ENCODE data around the gene MPHOSPH6. TPM values are rescaled to one million over a fixed set of nuclear protein-coding genes. Genes with fewer than 3 reads are reported as not detected.

MPHOSPH6 gene
- total RNA-seq, 1 experiment from 2014 or later: 40.4 TPM

GRCh38 chr16:82176204-82176603 is 6.2 kb upstream of the MPHOSPH6 start:
- TF ChIP-seq, protein P1, sequence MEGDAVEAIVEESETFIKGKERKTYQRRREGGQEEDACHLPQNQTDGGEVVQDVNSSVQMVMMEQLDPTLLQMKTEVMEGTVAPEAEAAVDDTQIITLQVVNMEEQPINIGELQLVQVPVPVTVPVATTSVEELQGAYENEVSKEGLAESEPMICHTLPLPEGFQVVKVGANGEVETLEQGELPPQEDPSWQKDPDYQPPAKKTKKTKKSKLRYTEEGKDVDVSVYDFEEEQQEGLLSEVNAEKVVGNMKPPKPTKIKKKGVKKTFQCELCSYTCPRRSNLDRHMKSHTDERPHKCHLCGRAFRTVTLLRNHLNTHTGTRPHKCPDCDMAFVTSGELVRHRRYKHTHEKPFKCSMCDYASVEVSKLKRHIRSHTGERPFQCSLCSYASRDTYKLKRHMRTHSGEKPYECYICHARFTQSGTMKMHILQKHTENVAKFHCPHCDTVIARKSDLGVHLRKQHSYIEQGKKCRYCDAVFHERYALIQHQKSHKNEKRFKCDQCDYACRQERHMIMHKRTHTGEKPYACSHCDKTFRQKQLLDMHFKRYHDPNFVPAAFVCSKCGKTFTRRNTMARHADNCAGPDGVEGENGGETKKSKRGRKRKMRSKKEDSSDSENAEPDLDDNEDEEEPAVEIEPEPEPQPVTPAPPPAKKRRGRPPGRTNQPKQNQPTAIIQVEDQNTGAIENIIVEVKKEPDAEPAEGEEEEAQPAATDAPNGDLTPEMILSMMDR (IDR thresholded peaks at IDR 0.05; ENCODE audit: unreplicated experiment): no peak
- H3K27ac Mint-ChIP-seq (ENCODE audit: unreplicated experiment): no peak overlapping the region
- intact Hi-C loops (cut with micrococcal nuclease; ENCODE audit: unreplicated experiment): no loop called here
- BruUV-seq (replicated peaks): no TSS peak
- CTCF ChIA-PET: no interaction called here
- no peaks in the 10 kb centered on the region for H3K36me3 Mint-ChIP-seq (ENCODE audit: insufficient read depth, unreplicated experiment)
- no peaks in the 10 kb centered on the region for H3K4me1 Mint-ChIP-seq (ENCODE audit: low read depth, unreplicated experiment)
- H3K27me3 Mint-ChIP-seq (ENCODE audit: unreplicated experiment): peaks cover 75% of the 10 kb centered on the region
- H3K4me3 Mint-ChIP-seq (ENCODE audit: low read depth, unreplicated experiment): no peak overlapping the region
- no peak for DNase-seq
- H3K9me3 Mint-ChIP-seq (ENCODE audit: low read depth, unreplicated experiment): no peaks in the 10 kb centered on the region

DNA sequence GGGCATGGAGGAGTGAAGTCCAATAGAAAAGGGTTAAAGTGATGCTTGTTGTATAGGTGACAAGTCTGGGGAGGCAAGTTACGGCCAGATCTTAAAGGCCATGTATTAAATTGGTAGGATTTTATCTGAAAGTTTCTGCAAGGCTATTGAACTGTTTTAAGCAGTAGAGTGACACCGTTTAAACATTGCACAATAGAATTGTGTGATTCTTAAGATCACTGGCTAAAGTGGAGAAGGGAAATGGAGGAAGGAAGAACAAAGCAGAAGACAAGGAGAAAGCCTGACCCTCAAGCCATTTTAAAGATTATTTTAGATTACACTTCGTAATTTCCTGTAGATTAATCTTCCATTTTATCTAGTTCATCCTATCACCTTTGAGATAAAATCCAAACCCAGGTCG is 5.6 kb upstream of the MPHOSPH6 start:
- intact Hi-C loops (cut with micrococcal nuclease; ENCODE audit: unreplicated experiment): no loop called here
- CTCF ChIA-PET: no interaction called here
- Mint-ChIP-seq H3K27me3 (ENCODE audit: unreplicated experiment) (peaks cover 76% of the 10 kb centered on the region), H3K27ac (ENCODE audit: unreplicated experiment) (no peak overlapping the region), H3K4me3 (ENCODE audit: low read depth, unreplicated experiment) (no peak overlapping the region), H3K36me3 (ENCODE audit: insufficient read depth, unreplicated experiment) (peaks cover 1% of the 10 kb centered on the region), H3K4me1 (ENCODE audit: low read depth, unreplicated experiment) (no peaks in the 10 kb centered on the region), H3K9me3 (ENCODE audit: low read depth, unreplicated experiment) (no peaks in the 10 kb centered on the region)
- no peak for DNase-seq
- no TSS peak for BruUV-seq (replicated peaks)
- TF ChIP-seq, protein P1 (IDR thresholded peaks at IDR 0.05; ENCODE audit: unreplicated experiment): no peak

DNA sequence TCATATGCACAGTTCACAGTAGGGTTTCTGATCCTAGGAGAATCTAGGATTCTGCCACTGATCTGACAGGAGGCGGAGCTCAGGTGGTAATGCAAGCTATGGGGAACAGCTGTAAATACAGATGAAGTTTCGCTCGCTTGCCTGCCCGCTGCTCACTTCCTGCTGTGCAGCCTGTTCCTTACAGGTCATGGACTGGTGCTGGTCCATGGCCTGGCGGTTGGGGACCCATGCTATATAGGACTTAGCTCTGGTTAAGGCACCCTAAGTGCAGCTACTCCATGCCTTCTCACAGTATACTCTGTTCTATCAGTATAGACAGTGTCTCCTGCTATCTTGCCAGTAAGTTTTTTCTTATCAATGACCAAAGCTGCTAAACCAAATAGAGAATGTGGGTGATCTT is 2.4 kb downstream of the MPHOSPH6 start:
- H3K27me3 Mint-ChIP-seq (ENCODE audit: unreplicated experiment): peaks cover 17% of the 10 kb centered on the region
- BruUV-seq (replicated peaks): no TSS peak
- H3K36me3 Mint-ChIP-seq (ENCODE audit: insufficient read depth, unreplicated experiment): peaks cover 23% of the 10 kb centered on the region
- no peaks in the 10 kb centered on the region for H3K9me3 Mint-ChIP-seq (ENCODE audit: low read depth, unreplicated experiment)
- H3K4me3 Mint-ChIP-seq (ENCODE audit: low read depth, unreplicated experiment): no peak overlapping the region
- peaks cover 20% of the 10 kb centered on the region for H3K4me1 Mint-ChIP-seq (ENCODE audit: low read depth, unreplicated experiment)
- intact Hi-C loops (cut with micrococcal nuclease; ENCODE audit: unreplicated experiment): no loop called here
- CTCF ChIA-PET: no interaction called here
- no peak overlapping the region for H3K27ac Mint-ChIP-seq (ENCODE audit: unreplicated experiment)
- TF ChIP-seq, protein P1 (IDR thresholded peaks at IDR 0.05; ENCODE audit: unreplicated experiment): no peak
- DNase-seq: no peak

DNA sequence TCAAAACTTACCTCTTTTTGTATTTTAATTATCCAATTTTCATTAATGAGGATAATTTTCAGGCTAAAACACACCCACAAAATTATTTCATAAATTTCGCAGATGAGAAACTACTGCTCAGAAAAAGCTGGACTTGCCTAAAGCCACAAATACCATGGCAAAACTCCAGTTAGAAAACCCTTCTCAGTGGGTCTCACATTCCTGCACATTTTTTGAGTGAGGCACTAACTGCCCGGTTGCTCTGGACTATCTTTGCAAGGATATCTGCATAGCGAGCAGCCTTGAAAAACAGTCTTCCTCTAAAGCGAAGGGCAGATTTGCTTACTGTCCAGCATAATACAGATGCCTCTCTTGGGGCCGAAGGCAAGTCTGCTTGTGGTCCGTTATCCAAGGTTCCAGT is 9.8 kb downstream of the MPHOSPH6 start:
- no peak overlapping the region for H3K27ac Mint-ChIP-seq (ENCODE audit: unreplicated experiment)
- peaks cover 7% of the 10 kb centered on the region for H3K4me1 Mint-ChIP-seq (ENCODE audit: low read depth, unreplicated experiment)
- no peak overlapping the region for H3K4me3 Mint-ChIP-seq (ENCODE audit: low read depth, unreplicated experiment)
- BruUV-seq (replicated peaks): no TSS peak
- no peak for DNase-seq
- H3K36me3 Mint-ChIP-seq (ENCODE audit: insufficient read depth, unreplicated experiment): peaks cover 15% of the 10 kb centered on the region
- CTCF ChIA-PET: no interaction called here
- no peaks in the 10 kb centered on the region for H3K27me3 Mint-ChIP-seq (ENCODE audit: unreplicated experiment)
- intact Hi-C loops (cut with micrococcal nuclease; ENCODE audit: unreplicated experiment): no loop called here
- TF ChIP-seq, protein P1 (IDR thresholded peaks at IDR 0.05; ENCODE audit: unreplicated experiment): no peak
- no peaks in the 10 kb centered on the region for H3K9me3 Mint-ChIP-seq (ENCODE audit: low read depth, unreplicated experiment)

All from Calu3 (cell line).